Ureter (tissue), 1 donor: Measurements from ENCODE around the gene PDE9A. TPM values are rescaled to one million over a fixed set of nuclear protein-coding genes. Genes with fewer than 3 reads are reported as not detected.

Experiments
- DNase-seq: peaks from one replicate; pipeline ENCODE4 v3.0.0-alpha.2; 2020; ENCODE audit warnings: low spot score
- total RNA-seq: library from RNA; stranded (reverse); gene quantifications from one replicate; pipeline ENCODE4 v1.2.4, GENCODE V29; 2023
- donor health status: DM: yes; HTN: yes; CAD: no.

Gene PDE9A
- total RNA-seq, 1 donor from 2014 or later: 26.1 TPM

DNA sequence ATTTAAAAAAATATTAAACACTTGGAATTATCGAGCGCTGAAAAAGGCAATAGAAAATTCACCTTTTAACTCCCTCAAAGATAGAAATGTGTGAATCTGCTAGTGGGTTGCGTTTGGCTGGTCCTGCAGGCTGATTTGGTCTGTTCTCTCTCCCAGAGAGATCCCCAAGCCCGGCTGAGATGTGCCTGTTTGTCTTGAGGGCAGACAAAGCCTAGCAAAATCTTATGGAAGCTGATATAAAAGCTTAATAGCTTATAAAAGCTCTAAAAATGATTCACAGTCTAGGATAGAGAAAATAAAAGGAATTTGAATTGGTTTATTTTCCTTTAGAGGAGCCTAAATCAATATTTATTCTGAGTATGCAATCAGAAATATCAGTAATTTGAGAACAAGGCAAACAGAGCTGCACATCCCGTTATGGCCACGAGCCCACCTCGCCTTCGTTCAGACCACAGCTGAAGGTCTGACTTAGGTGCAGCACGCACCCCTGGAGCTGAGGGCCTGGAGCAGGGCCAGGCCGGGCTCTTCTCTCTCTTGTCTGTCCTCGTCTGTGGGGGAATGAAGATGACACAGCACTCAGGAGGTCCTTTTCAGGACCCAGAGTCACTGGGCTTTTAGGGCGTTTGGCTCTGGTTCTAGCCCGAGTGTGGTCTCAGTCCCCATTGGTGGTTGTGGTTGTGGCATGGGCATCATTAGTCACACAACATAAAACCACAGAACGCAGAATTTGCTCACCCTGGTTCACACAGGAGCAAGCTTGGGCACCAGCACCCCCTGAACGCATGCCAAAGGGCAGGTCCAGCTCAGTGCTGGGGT, 18.6 kb downstream of the PDE9A start:
- DNase-seq: no peak

DNA sequence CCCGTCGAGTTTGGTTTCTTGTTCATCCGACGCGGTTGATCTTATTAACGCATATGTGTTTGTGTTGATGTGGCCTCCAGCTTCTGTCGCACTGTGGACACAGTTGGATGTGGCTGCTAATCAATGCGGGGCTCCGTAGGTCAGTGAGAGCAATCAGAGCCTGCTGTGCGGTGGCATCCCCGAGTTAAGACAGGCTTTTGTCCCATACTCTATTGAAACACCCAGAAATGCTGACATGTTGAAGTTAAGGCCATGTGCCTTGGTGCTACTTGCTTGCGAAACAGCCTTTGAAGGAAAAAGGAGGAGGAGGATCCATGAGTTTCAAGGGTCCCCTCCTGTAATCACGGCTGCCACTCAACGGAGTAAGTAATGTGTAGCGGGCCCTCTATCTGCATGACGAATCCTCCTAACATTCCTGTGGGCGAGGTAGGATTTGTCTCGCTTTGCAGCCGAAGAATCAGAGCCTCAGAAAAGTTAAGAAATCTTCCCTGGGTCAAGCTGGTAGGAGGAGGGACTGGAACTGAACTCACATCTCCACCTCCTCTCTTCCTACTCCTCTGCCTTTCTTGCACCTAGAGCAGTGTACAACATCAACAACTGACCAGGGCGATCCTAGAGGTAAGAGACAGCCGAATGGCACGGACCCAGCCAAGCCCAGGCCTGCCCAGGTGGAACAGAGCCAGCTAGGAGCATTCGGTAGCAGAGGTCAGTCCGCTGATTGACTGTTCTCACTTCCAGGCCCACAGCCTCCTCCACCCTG, 19.5 kb downstream of the PDE9A start:
- DNase-seq: no peak

DNA sequence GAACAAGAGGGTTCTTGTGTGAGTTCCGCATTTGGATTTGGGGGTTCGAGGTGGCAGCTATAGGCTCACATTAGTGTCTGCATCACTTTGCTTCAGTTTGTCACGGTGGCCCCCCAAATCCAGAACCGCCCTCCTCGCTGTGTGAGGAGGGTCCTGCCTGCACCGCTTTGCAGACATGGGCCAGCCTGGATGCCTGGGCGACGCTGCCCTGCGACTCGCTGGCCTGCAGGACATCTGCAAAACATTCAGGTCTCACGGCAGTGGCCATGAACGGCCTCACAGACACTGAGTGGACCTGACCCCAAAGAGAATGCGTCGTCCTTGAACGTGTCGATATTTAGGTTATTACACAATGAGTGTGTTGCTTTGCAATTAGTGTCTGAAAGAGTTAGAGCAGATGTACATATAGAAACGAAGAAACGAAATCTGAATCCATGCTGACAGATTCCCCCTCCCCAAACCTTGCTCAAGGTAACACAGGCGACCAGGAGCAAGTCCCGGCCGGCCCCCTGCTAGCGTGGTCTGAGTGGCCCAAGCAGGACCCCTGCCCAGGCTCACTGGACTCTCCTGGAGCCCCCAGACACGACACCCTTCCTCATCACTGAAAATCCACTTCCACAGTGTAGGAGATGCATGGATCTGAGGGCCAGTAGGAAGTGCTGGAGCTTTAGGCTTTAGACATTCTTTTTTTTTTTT, 20.4 kb downstream of the PDE9A start:
- DNase-seq: no peak

DNA sequence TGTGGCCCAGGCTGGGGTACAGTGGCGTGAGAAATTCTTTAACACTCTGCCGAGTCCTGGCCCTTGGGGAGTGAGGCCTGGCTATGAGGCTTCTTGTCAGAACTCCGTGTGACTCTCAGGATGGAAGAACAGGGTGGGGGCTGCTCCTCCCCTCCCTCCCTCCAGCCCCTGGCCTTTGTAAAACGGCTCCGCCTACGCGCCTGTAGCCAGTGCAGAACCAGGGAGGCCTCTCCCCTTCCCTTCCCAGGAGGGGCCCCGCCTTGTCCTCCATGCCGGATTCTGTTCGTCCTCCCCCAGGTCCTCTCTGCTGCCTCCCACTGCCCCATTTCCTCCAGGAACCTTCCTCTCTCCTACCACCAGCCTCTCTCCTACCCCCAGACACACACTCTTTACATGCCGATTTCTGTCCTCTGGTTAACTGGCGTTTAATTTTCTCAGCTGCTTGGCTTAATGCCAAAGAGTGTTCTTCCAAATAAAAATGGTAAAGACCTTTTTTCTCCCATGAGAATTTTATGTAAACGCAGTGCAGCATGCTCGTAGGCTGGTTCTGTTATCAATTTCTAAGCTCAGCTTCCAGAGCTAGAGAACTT, 21.0 kb downstream of the PDE9A start:
- DNase-seq: peak; percentile 59

DNA sequence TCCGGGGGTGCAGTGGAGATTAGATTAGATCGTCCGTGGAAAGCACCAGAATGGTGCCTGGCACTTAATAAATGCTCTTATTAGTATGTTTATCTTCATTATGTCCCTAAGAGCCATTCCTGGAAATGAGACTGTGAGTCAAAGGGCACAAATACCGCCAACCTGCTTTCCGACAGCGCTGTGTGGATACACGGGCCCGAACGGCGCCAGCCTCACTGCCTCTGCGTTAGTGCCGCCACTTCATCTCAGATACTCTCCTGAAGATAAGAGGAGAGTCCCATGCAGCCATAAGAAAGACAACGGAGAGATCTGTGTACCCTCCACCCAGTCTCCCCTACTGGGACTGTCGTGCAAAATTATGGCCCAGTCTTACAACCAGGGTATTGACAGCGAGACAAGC, 22.0 kb downstream of the PDE9A start:
- DNase-seq: no peak

- DNase-seq: no peak
Measured at GRCh38 chr21:42676808-42677207, 23.4 kb downstream of the PDE9A start.

DNA sequence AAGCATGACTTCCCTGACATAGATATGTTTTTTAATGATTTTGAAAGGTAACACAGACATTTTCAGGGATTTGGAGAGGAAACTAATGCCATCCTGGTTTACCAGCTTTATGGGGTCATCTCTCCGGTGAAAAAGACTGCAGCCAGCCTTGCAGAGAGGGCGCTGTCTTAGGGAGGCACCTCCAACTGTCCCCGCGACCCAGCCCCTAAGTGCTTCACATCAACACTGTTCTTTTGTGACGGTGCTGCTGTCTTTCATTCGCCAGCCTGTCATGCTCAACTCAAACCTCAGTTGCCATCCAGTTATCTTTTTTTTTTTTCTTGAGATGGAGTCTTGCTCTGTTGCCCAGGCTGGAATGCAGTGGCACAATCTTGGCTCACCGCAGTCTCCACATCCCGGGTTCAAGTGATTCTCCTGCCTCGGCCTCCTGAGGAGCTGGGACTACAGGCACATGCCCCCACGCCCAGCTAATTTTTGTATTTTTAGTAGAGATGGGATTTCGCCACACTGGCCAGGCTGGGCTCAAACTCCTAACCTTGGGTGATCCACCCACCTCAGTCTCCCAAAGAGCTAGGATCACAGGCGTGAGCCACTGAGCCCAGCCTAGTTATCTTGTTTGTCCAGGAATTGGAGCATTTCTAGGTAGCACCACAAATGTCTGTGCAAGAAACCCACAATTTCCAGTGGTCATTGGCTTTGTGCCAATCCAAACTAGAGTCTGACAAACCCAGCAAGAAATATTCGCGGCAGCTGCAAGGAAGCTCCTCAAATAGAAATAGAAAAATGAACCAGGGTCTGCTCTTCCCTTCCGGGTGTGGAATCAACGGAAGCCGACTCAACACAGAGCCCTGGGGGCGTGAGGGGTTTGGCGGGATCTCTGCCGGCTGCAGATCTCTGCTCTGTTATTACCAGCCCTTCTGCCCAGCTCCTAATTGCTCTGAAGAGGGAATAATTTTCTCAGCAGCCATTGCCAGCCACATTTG, 24.2 kb downstream of the PDE9A start:
- no peak for DNase-seq

DNA sequence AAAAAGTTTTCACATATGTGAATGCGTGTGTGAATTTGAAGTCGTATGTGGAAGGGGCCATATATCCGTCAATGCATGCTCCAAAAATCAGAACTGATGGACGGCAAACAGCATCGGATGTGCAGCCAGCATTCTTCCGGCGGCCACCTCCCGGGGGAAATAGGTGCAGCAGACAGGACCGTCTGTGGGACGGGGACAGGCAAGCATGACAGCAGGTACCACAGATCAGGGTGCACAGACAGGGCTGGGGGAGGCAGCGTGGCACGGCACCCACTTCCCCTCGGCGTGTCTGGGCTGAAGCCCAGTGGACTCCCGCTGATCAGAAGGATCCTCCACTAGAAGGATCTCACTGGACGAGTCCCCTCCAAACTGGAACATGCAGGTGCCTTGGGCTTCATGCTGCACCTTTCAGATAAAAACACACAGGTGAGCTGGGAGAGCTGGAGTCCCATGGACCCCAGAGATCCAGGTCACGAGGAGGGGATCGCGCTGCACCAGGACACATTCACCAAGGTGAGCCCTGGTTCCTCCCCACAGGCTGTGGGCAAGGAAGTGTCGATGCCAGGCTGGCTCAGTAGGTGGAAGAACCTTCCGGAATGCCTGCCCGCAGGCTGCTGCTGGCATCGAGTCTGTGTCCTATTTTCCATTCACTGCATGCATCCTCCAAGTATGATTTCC, 25.3 kb downstream of the PDE9A start:
- no peak for DNase-seq

- no peak for DNase-seq
Measured at GRCh38 chr21:42679319-42680057, 26.1 kb downstream of the PDE9A start.

DNA sequence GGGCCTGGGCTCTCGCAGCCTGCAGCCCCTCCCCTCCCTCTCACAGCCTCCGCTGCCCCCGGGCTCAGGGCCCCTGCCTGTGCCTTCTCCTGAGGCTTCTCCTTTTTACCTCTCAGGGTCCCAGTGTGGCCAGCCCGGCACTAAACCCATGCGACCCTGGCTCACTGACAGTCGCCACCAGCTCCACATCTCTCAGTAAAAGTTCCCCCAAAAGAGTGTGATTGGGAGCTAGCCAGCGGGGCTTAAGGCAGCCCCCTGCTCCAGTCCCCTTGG, 26.6 kb downstream of the PDE9A start:
- DNase-seq: no peak

DNA sequence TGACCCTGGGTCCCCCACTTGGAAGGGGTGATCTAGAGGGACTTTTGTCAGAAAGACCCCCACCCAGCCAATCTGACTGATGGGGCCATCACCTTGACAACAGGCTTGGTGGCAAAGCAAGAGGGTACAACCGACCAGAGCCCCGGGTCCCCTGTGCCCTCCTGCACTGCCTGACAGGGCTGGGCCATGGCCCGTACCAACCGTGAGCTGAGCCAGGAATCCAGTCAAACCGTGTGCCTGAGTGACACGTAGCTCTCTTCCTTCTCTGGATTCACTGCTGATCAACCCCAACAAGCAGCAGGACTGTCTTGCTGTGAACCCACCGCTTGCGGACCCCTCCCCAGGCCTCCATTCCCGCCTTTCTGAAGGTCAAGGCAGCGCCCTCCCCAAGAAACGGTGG, 27.0 kb downstream of the PDE9A start:
- DNase-seq: no peak

DNA sequence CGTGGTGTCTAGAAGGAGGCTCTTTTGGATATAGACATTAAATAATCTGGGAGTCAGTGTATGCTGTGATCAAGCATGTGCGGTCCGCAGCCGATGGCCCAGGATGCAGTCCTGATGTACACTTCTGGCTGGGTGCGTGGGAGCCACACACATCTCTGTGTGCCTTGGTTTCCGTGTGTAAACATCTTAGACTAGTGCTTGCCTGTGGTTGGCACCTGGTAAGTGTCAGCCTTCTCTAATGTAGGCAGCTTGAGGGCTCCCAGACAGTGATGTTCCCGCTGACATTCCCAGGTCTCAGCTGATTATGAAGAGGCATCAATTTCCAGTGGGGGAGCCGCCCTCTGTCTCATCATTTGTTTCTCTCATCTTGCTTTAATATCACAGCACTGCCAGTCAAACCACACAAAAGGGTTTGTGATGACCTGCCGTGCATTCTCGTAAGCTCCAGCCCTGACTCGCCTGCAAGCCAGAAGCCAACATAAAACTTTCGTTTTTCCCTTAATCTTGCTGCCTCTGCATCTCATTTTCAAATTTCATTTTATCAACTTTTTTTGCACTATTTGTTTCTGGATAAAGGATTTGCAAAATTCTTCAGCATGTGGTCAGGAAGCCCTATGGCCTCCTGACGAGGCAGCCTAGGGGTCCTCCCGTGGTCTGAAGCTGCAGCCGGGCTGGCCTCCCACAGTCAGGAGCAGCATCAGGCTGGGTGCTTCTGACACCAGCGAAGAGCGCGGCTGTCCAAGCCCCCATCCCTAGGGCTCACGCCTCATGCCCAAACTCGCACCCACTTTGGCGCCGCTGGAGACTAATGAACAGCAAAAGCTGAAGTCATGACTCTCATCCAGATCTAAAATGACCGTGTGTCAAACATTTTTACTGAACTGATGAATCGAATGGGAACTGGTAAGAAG, 28.1 kb downstream of the PDE9A start:
- no peak for DNase-seq

GRCh38 chr21:42682661-42683210, 29.3 kb downstream of the PDE9A start:
- DNase-seq: no peak

DNA sequence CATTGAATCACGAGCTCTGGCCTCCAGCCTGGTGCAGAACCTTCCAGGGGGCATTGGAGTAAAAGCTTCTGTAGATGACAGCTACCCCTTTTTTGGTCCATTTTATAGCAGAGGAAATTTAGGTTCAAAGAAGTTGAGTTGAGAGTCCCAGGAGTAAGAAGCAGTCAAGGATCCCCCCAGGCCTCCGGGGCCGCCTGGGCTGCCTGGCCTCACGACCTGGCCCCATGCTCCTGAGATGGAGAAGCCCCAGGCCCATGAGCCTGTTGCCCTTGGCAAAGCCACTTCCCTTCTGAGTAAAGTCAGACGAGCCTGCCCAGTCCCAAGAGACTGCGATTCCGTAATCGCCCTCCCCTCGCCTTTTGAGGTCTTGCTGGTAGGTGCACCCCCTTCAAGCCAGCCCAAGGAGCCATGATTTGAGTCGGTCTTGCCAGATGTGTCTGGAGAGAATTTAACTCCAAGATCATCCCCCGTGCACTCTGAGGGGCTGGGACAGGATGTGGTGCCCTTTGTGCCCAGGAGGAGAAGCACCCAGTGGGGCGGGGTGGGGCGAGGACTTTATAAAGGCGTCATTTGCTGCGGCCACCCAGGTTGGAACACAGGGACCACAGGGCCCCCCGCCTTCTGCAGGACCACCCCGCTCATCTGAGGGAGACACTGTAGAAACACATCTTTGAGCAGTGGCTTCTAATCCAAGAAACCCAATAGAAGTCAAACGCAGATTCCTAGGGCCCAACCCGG, 30.1 kb downstream of the PDE9A start:
- DNase-seq: no peak

- no peak for DNase-seq
Measured at GRCh38 chr21:42684109-42684916, 30.9 kb downstream of the PDE9A start.

DNA sequence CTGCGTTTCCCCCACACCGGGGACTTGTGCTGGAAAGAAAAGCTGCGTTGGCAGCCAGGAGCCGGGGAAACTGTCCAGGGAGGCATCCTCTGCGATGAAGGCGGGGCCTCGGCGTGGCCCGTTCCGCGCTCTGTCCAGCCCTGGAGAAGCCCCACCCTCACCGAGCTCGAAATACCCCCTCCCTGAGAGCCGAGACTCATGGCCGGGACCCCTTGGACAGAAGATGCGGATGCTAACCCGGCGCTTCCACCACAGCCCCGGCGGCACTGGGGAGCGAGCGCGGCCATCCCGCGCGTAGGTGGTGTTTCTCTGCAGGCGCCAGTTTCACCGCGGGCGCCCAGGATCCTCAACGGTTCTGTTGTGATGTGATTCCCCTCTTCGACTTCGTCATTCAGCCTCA, 31.6 kb downstream of the PDE9A start:
- no peak for DNase-seq

GRCh38 chr21:42685954-42686500, 32.6 kb downstream of the PDE9A start:
- no peak for DNase-seq
